ENCODE results near the gene TAS1R2. TPM values are rescaled to one million over a fixed set of nuclear protein-coding genes. Genes with fewer than 3 reads are reported as not detected.

The TAS1R2 gene
- total and polyA plus RNA-seq, 9 donors, result not detected

DNA sequence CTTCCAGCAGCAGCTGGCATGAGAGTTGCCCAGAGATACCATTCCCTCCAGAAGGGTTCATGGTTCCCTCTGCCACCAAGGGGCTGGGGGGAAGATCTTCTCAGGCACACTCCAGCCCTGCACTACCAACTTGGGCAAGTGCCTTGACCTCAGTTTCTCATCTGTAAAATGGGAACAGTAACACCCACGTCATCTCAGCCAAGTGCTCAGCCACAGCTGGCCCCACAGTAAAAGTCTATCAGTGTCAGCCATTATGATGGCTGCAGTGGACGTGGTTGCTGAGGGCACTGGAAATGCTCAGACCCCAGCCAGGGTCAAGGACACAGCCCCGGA lies 16.3 kb upstream of the TAS1R2 start:
- intact Hi-C loops (cut with DNase I), result no loop called here
- Histone ChIP-seq H3K4me1 (ENCODE audit: insufficient read depth) (no peaks in the 10 kb centered on the region), H3K36me3 (no peaks in the 10 kb centered on the region), H3K27me3 (no peaks in the 10 kb centered on the region), H3K9me3 (no peaks in the 10 kb centered on the region), H3K27ac (no peak overlapping the region), H3K4me3 (no peak overlapping the region)
- TF ChIP-seq POLR2A (IDR thresholded peaks at IDR 0.05) (no peak), EP300 (IDR thresholded peaks at IDR 0.05) (no peak)
- TF ChIP-seq, protein P1, sequence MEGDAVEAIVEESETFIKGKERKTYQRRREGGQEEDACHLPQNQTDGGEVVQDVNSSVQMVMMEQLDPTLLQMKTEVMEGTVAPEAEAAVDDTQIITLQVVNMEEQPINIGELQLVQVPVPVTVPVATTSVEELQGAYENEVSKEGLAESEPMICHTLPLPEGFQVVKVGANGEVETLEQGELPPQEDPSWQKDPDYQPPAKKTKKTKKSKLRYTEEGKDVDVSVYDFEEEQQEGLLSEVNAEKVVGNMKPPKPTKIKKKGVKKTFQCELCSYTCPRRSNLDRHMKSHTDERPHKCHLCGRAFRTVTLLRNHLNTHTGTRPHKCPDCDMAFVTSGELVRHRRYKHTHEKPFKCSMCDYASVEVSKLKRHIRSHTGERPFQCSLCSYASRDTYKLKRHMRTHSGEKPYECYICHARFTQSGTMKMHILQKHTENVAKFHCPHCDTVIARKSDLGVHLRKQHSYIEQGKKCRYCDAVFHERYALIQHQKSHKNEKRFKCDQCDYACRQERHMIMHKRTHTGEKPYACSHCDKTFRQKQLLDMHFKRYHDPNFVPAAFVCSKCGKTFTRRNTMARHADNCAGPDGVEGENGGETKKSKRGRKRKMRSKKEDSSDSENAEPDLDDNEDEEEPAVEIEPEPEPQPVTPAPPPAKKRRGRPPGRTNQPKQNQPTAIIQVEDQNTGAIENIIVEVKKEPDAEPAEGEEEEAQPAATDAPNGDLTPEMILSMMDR (IDR thresholded peaks at IDR 0.05), result no peak
- 52 to 71% (median 56%) methylated on average over 3 of the region's 3 CpGs for WGBS, 3 donors
- DNase-seq, result no peak

DNA sequence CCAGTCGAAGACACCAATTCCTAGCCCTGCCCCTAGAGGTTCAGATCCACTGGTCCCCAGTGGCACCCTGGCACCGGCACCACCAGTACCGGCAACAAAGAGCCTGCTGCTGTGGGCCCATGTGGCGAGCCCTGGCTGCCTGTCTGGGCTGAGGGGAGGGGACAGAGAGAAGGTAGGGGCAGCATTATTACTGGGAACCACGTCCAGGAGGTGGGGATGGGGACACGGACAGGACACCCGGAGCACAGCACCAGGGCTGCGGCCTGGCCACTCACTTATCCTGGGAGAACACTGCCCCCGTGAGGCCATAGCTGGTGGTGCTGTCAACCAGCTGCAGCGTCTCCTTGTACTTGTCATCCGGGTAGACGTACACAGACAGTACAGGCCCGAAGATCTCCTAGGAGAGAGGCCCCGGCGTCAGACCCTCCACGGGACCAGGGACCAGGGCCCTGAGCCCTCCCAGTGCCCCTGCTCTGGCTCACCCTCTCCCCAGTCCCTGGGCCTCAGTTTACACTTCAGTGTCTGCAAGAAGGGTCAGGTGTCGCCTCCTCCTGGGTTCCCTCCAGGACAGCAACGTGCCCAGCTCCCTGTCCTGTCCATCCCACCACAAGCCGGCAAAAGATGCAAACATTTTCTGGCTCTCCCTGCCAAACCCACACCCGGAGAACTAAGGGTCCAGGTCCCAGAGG lies 15.8 kb upstream of the TAS1R2 start:
- H3K4me3 ChIP-seq, result no peak overlapping the region
- no peak overlapping the region for H3K27ac ChIP-seq
- intact Hi-C loops (cut with DNase I), result no loop called here
- H3K9me3 ChIP-seq, result no peaks in the 10 kb centered on the region
- TF ChIP-seq, protein P1 (IDR thresholded peaks at IDR 0.05), result peak; percentile 15 to 49 (median 26)
- TF ChIP-seq EP300 (IDR thresholded peaks at IDR 0.05), result no peak
- H3K36me3 ChIP-seq, result no peaks in the 10 kb centered on the region
- WGBS, 3 donors, result 28 to 40% (median 34%) methylated on average over 20 of the region's 20 CpGs
- H3K27me3 ChIP-seq, result no peaks in the 10 kb centered on the region
- H3K4me1 ChIP-seq (ENCODE audit: insufficient read depth), result no peaks in the 10 kb centered on the region
- DNase-seq, result peak; percentile 62 to 83 (median 74)

DNA sequence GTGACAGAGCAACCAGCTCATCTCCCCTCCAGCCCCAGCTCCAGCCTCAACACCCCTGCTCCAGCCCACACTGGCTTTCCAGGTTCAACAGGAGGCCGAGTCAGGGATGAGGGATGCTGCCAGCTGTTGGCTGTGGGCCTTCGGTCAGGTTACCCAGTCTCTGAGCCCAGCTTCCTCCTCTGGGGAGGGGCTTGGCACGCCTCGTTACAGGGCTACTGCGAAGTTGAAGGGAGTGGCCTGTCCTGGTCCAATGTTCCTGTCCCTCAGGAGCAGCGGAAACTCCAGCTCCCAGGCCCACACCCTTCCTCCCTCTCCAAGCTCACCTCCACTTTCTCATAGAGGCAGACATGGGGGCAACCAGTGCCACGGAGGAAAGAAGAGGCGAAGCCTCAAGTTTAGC lies 15.1 kb upstream of the TAS1R2 start:
- no peak for DNase-seq
- H3K27ac ChIP-seq, result no peak overlapping the region
- no peak for TF ChIP-seq POLR2A (IDR thresholded peaks at IDR 0.05)
- H3K4me1 ChIP-seq (ENCODE audit: insufficient read depth), result no peaks in the 10 kb centered on the region
- intact Hi-C loops (cut with DNase I), result no loop called here
- no peaks in the 10 kb centered on the region for H3K27me3 ChIP-seq
- no peaks in the 10 kb centered on the region for H3K9me3 ChIP-seq
- no peak overlapping the region for H3K4me3 ChIP-seq
- WGBS, 3 donors, result 62 to 72% (median 70%) methylated on average over 8 of the region's 8 CpGs
- no peaks in the 10 kb centered on the region for H3K36me3 ChIP-seq

DNA sequence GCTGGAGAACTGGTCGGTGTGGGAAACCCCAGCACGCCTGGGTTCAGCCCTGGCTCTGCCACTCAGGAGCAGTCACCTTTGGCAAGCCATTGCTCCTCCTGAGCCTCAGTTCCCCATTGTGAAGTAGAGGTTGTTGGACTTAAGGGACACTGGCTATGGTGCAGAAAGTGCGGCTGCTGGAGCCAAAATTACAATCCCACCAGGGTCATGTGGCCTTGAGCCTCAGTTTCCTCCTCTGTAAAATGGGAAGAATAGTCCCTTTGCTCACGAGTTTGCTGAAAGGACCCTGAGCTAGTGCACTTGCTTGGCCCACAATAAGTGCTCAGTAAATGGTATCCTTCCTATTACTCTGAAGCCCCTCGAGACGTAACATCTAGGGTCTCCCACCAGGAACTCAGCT lies 14.6 kb upstream of the TAS1R2 start:
- DNase-seq, result no peak
- H3K27me3 ChIP-seq, result no peaks in the 10 kb centered on the region
- H3K9me3 ChIP-seq, result no peaks in the 10 kb centered on the region
- H3K27ac ChIP-seq, result no peak overlapping the region
- WGBS, 3 donors, result 80 to 85% (median 85%) methylated on average over 6 of the region's 6 CpGs
- H3K36me3 ChIP-seq, result no peaks in the 10 kb centered on the region
- intact Hi-C loops (cut with DNase I), result no loop called here
- TF ChIP-seq, protein P1 (IDR thresholded peaks at IDR 0.05), result no peak
- TF ChIP-seq EP300 (IDR thresholded peaks at IDR 0.05) (no peak), POLR2A (IDR thresholded peaks at IDR 0.05) (no peak)
- H3K4me1 ChIP-seq (ENCODE audit: insufficient read depth), result no peaks in the 10 kb centered on the region
- H3K4me3 ChIP-seq, result no peak overlapping the region

DNA sequence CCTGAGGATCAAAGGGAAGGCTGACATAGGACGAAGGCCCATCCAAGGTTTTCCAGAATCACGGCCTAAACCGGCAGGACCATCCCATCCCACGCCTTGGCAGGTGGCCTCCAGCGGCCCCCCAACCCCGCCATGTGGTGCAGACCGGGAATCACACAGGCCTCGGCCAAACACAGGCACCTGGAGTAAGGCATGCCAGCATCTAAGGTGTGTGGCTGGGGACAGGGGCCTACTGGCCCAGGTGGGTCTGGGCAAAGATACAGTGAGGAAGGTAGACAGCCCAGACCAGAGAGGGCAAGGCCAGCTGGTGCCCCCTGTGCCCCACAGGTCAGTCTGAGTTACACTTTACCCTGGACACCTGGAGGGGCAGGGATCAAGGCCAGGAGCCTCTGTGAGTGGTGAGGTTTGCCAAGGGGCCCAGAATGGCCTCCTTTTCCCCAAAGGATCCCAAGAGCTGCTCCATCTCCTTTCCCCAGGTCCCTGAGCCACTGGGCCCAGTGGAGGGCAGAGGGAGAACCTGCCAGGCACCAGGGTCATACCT lies 12.7 kb upstream of the TAS1R2 start:
- no peaks in the 10 kb centered on the region for H3K36me3 ChIP-seq
- intact Hi-C loops (cut with DNase I), result no loop called here

More for the DNA sequence above, 12.7 kb upstream of the TAS1R2 start:
- Histone ChIP-seq H3K27ac (no peak overlapping the region), H3K4me1 (ENCODE audit: insufficient read depth) (no peaks in the 10 kb centered on the region), H3K27me3 (no peaks in the 10 kb centered on the region), H3K4me3 (no peak overlapping the region), H3K9me3 (no peaks in the 10 kb centered on the region)
- DNase-seq, result no peak
- TF ChIP-seq EP300 (IDR thresholded peaks at IDR 0.05), result no peak
- TF ChIP-seq POLR2A (IDR thresholded peaks at IDR 0.05), result no peak
- TF ChIP-seq, protein P1 (IDR thresholded peaks at IDR 0.05), result no peak
- 80 to 100% (median 84%) methylated on average over 2 to 8 of the region's 8 CpGs for WGBS, 3 donors
